IPS-18c (cell line): ENCODE results near the gene C2orf42.
A peak's percentile ranks its signal among the peaks of the same experiment; 100 is the strongest.
"Not testable (repeated sequence)": the region's sequence is repeated elsewhere in the genome, so short reads cannot be mapped to it uniquely, and the experiment has no call there.

ENCODE experiments used
- H3K4me3 ChIP-seq: 2 replicates; pipeline ENCODE4 v1.7.0; 2013; ENCODE audit warnings: low read depth, mild to moderate bottlenecking, low read length, moderate library complexity; ENCODE audit not compliant: insufficient read depth
- H3K9me3 ChIP-seq: one replicate; pipeline ENCODE4 v1.6.1; 2013; ENCODE audit warnings: mild to moderate bottlenecking, low read length, moderate library complexity; ENCODE audit not compliant: control insufficient read depth, insufficient read depth

The C2orf42 gene

DNA sequence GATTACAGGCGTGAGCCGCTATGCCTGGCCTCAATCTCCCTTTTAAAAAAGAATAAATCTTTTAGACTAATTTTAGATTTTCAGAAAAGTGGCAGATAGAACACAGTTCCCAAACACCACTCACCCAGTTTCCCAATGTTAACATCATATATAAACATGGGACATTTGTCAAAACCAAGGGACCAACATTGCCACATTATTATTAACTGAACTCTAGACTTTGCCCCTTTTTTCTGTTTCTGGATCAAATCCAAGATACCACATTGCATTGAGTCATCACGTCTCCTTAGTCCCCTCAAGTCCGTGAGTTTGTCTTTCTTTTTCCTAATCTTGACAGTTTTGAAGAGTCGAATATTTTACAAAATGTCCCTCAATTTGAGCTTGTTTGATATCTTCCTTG, 2.4 kb downstream of the C2orf42 start:
- no peaks in the 10 kb centered on the region for H3K9me3 ChIP-seq
- H3K4me3 ChIP-seq, result no peak overlapping the region

GRCh38 chr2:70187170-70187569, 3.6 kb downstream of the C2orf42 start:
- not testable (repeated sequence) for H3K9me3 ChIP-seq, H3K4me3 ChIP-seq

GRCh38 chr2:70182689-70183088, 8.1 kb downstream of the C2orf42 start:
- H3K4me3 ChIP-seq, result no peak overlapping the region
- H3K9me3 ChIP-seq, result no peaks in the 10 kb centered on the region

DNA sequence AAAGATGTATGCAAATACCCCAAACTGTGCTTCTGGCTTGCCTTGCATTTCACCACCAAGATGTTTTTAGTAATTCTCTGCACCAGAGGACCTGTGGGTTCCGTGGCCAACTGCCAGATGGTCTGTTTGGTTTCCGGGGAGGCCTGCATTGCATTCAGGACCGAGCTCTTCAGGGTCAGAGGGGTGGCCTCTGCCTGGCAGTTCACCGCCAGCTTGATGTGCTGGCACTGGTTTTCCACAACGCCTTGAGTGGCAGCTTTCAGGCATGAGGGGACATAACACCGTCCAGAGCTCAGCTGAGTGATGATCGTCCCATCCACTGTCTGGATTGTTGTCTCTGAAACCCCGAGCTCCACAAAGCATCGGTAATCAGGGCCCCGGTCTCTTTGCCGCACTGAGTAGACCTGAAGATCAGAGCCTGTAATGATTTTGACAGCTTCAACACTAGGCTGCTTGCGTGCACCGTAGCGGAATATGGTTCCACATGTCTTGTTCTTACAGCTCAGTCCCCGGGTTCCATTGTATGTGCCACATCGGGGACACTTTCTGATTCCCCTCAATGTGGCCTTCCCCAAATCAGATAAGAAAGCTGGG, 9.4 kb downstream of the C2orf42 start:
- H3K9me3 ChIP-seq, result no peaks in the 10 kb centered on the region
- no peak overlapping the region for H3K4me3 ChIP-seq

GRCh38 chr2:70173520-70173919, 17.3 kb downstream of the C2orf42 start:
- H3K4me3 ChIP-seq, result no peak overlapping the region
- no peaks in the 10 kb centered on the region for H3K9me3 ChIP-seq

- H3K9me3 ChIP-seq, H3K4me3 ChIP-seq: not testable (repeated sequence)
Measured at GRCh38 chr2:70169654-70170245, 21.1 kb downstream of the C2orf42 start.

DNA sequence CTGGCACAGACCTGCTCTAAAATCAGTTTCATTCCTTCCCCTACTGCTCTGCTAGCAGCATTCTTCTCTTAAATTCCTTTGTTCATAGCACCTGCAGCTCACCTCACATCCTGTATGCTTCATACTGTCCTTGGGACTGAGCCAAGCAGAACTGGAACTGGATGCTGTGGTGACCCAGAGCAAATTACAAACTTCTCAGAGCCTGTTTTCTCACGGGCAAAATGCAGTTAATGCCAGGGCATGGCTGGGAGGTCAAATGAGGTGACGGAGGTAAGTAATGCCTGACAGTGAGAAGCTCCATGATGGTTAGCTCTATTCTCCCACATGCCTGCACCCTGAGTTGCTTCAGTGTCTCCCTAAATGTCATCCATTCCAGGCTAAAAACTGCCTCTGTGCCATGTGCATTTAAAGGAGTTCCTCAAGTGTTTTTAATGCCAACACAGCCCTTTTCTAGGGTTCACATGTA, 29.7 kb downstream of the C2orf42 start:
- Histone ChIP-seq H3K9me3 (no peaks in the 10 kb centered on the region), H3K4me3 (no peak overlapping the region; the same call in 1 of the 2 replicates)

DNA sequence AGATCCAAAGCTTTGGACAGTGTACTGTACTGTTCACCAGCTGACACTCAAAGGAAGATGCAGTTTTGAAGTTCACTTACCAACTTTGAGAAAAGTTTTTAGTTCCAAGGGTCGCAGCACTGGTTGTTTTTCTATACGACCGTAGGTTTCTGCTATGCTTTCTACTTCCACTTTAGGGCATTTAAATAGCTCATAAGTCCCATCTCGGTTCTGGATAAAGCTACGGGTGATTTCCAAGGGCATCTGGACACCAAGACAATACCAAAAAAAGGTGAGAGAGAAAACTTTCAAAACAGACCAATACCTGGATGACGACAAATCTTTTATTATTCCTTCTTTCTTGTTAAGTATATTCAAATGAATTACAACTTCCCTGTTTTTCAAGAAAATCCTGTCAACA, 30.3 kb downstream of the C2orf42 start:
- H3K9me3 ChIP-seq, result no peaks in the 10 kb centered on the region
- H3K4me3 ChIP-seq, result no peak overlapping the region

- not testable (repeated sequence) for H3K4me3 ChIP-seq, H3K9me3 ChIP-seq
Measured at GRCh38 chr2:70149130-70149686, 41.6 kb downstream of the C2orf42 start.

- H3K9me3 ChIP-seq, H3K4me3 ChIP-seq: not testable (repeated sequence)
Measured at GRCh38 chr2:70148211-70148760, 42.5 kb downstream of the C2orf42 start.

GRCh38 chr2:70145851-70146739, 44.7 kb downstream of the C2orf42 start:
- no peak overlapping the region for H3K4me3 ChIP-seq
- H3K9me3 ChIP-seq, result no peaks in the 10 kb centered on the region

GRCh38 chr2:70145144-70145490, 45.7 kb downstream of the C2orf42 start:
- H3K4me3 ChIP-seq, result no peak overlapping the region
- H3K9me3 ChIP-seq, result no peaks in the 10 kb centered on the region

- Histone ChIP-seq H3K9me3 (no peaks in the 10 kb centered on the region), H3K4me3 (no peak overlapping the region)
Measured at GRCh38 chr2:70144443-70145143, 46.2 kb downstream of the C2orf42 start.

- peak overlapping the region; percentile 11; the same call in 1 of the 2 replicates for H3K4me3 ChIP-seq
- H3K9me3 ChIP-seq, result no peaks in the 10 kb centered on the region
Measured at GRCh38 chr2:70143314-70144150, 47.3 kb downstream of the C2orf42 start.

DNA sequence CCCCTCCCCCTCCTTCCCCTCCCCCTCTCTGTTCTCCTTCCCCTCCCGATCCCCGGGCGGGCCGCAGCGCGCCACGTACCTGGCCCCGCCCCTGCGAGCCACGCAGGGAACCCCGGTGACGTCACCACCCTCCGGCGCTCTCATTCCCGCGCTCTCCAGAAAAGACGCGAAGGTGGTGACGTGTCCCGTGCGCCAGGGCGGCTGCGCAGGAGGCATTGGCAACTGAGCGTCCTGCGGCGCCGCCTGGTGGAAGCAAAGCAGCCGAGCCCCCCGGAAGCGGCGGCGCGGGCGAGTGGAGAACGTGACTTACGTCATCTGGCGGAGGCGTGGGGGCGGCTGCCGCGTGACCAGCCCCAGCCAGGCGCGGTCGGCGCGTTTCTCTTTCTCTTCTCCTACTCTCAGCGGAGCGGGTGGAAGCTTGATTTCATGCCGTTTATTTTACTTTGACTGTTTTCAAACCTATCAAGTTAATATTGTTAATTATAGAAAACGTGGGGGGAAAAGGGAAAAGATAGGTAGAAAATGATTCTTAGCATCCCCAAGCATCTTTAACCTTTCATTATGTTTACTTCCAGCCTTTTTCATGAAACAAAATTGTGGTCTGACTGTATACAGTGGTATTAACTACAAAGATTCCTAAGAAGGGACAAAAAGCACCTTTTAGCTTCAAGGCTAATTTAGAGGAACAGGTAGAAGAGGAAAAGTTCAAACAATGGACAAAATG, 48.1 kb downstream of the C2orf42 start:
- H3K4me3 ChIP-seq, result peak overlapping the region; percentile 11; the same call in 1 of the 2 replicates
- no peaks in the 10 kb centered on the region for H3K9me3 ChIP-seq
